Measurements from ENCODE around the gene OR10H1. TPM values are rescaled to one million over a fixed set of nuclear protein-coding genes. Genes with fewer than 3 reads are reported as not detected.

The OR10H1 gene
- total and polyA plus RNA-seq, 9 of the 15 experiments (the other 6 are each of a cell fraction or from before 2014, with no cell fraction given) = not detected

- FAIRE-seq (no peak), ATAC-seq (no peak), DNase-seq (ENCODE audit: extremely low read depth in 1 of 4, low spot score in 3 of 4) (no peak)
- H3K4me2 ChIP-seq (ENCODE audit: insufficient read depth, low read length) = no peak overlapping the region
- no peak overlapping the region for H2AFZ ChIP-seq (ENCODE audit: low read depth, low read length)
- no peak overlapping the region for H3K4me3 ChIP-seq
- no TSS peak for BruUV-seq (replicated peaks)
- peaks cover 0 to 2% of the 10 kb centered on the region in 2 experiments; a peak in 2 of 5 replicates for H3K27me3 ChIP-seq (ENCODE audit: control insufficient read depth in 2 of 2, insufficient read depth in 2 of 2, low read length in 2 of 2)
- WGBS (ENCODE audit: insufficient coverage, low coverage, missing lambda C conversion rate) = 54% methylated on average over 8 of the region's 8 CpGs
- no peaks in the 10 kb centered on the region for H3K9me3 ChIP-seq (replicated peaks; ENCODE audit: control insufficient read depth, insufficient read depth, low read depth, low read length)
- H3K27ac ChIP-seq (ENCODE audit: extremely low read depth, low read depth, low read length) = no peak overlapping the region
- no peak overlapping the region for H3K9ac ChIP-seq (ENCODE audit: insufficient read depth in 1 of 2, low read depth in 2 of 2, low read length in 2 of 2)
- TF ChIP-seq PRDM10 (IDR thresholded peaks at IDR 0.05; ENCODE audit: partially characterized antibody) = peak; percentile 55
- no peak for TF ChIP-seq ZNF696 (CRISPR knock-in tag; conservative IDR thresholded peaks at IDR 0.05)
- TF ChIP-seq CBX2 (IDR thresholded peaks at IDR 0.05; ENCODE audit: insufficient read depth, low read length, poor library complexity, severe bottlenecking) = no peak
- TF ChIP-seq PHF20 (IDR thresholded peaks at IDR 0.05; ENCODE audit: partially characterized antibody) = no peak
- no peak for TF ChIP-seq ESRRB (CRISPR knock-in tag; IDR thresholded peaks at IDR 0.05; ENCODE audit: borderline replicate concordance)
- TF ChIP-seq ZBTB2 (IDR thresholded peaks at IDR 0.05) = no peak
- H4K20me1 ChIP-seq (replicated peaks; ENCODE audit: control insufficient read depth, insufficient read depth, low read length) = no peaks in the 10 kb centered on the region
- H3K4me1 ChIP-seq (replicated peaks in 1 of 2; ENCODE audit: control insufficient read depth in 2 of 2, insufficient read depth in 2 of 2, low read length in 2 of 2) = no peaks in the 10 kb centered on the region
- intact Hi-C loops (cut with micrococcal nuclease) (no loop called here), in situ Hi-C loops (cut with MboI) (no loop called here)
- H3K9me1 ChIP-seq (ENCODE audit: control insufficient read depth, insufficient read depth, low read length) = no peaks in the 10 kb centered on the region
- CTCF ChIA-PET (ENCODE audit: low intra/inter-chr PET ratio) = no interaction called here
- POLR2A ChIA-PET = interaction anchor here (1.8 to 2.8 kb wide), 2 partner anchors 12 to 15 kb away, joined by 6 to 14 read pairs; no protein-coding TSS in a partner anchor
- no peaks in the 10 kb centered on the region for H3K36me3 ChIP-seq (ENCODE audit: control insufficient read depth, insufficient read depth, low read length)
- no peaks in the 10 kb centered on the region for H3K79me2 ChIP-seq (ENCODE audit: control insufficient read depth, insufficient read depth, low read length)
Measured at GRCh38 chr19:15820646-15821045, 5.2 kb upstream of the OR10H1 start.
